Measurements from ENCODE around the gene PRKCD. TPM values are rescaled to one million over a fixed set of nuclear protein-coding genes. Genes with fewer than 3 reads are reported as not detected.

PRKCD gene
- polyA plus RNA-seq, 10 donors = 5.8 to 9.5 (median 7.0) TPM

- DNase-seq = no peak
Observed at GRCh38 chr3:53231532-53232511, 70.8 kb downstream of the PRKCD start.

- DNase-seq = no peak
Observed at GRCh38 chr3:53232641-53233377, 71.8 kb downstream of the PRKCD start.

- no peak for DNase-seq
Observed at GRCh38 chr3:53234130-53234840, 73.3 kb downstream of the PRKCD start.

GRCh38 chr3:53234841-53235232, 73.8 kb downstream of the PRKCD start:
- DNase-seq = no peak

GRCh38 chr3:53235545-53235944, 74.5 kb downstream of the PRKCD start:
- no peak for DNase-seq

GRCh38 chr3:53236112-53236841, 75.3 kb downstream of the PRKCD start:
- peak; percentile 38 to 56 (median 55) for DNase-seq

GRCh38 chr3:53238051-53238850, 77.2 kb downstream of the PRKCD start:
- peak in 1 of 3 donors; percentile 86 for DNase-seq

GRCh38 chr3:53238886-53239285, 77.9 kb downstream of the PRKCD start:
- no peak for DNase-seq

- no peak for DNase-seq
Observed at GRCh38 chr3:53239800-53240199, 78.8 kb downstream of the PRKCD start.

GRCh38 chr3:53240989-53241972, 80.3 kb downstream of the PRKCD start:
- peak; percentile 50 to 58 (median 56) for DNase-seq

GRCh38 chr3:53242155-53242554, 81.1 kb downstream of the PRKCD start:
- no peak for DNase-seq

Other genes starting within 250 kb of the PRKCD start
- 1 to 10 TPM; 5.4 to 9.4 (median 6.9) TPM for gene SFMBT1, start 115.1 kb upstream of the PRKCD start, polyA plus RNA-seq (ENCODE audit: insufficient read length in 10 of 10)
- 10 to 100 TPM in 9 of 10 donors, 1 to 10 TPM in 1; 9.5 to 15.7 (median 12.3) TPM for gene RFT1, start 30.8 kb upstream of the PRKCD start, polyA plus RNA-seq (ENCODE audit: insufficient read length in 10 of 10)
- 10 to 100 TPM; 24.1 to 53.9 (median 34.0) TPM for gene TKT, start 94.8 kb downstream of the PRKCD start, polyA plus RNA-seq (ENCODE audit: insufficient read length in 10 of 10)
- gene DCP1A, start 186.3 kb downstream of the PRKCD start, polyA plus RNA-seq (ENCODE audit: insufficient read length in 10 of 10) = 10 to 100 TPM; 14.9 to 23.8 (median 19.0) TPM

All from muscle of back (tissue), 11 donors.